Choroid plexus epithelial cell (primary cell): ENCODE data around the gene CPNE9.

ENCODE experiments used
- DNase-seq: peaks from one replicate; pipeline ENCODE4 v3.0.0-alpha.2; 2010; ENCODE audit warnings: low read depth
- H3K4me3 ChIP-seq: 2 replicates; pipeline ENCODE4 v1.5.1; 2011; ENCODE audit warnings: low read depth, mild to moderate bottlenecking, control low read depth, low read length, moderate library complexity
- TF ChIP-seq, protein P1 (sequence below): conservative IDR thresholded peaks from 2 replicates; pipeline ENCODE4 v1.5.1; 2011; ENCODE audit warnings: low read depth, mild to moderate bottlenecking, control low read depth, inconsistent platforms, low read length, moderate library complexity

Gene CPNE9

DNA sequence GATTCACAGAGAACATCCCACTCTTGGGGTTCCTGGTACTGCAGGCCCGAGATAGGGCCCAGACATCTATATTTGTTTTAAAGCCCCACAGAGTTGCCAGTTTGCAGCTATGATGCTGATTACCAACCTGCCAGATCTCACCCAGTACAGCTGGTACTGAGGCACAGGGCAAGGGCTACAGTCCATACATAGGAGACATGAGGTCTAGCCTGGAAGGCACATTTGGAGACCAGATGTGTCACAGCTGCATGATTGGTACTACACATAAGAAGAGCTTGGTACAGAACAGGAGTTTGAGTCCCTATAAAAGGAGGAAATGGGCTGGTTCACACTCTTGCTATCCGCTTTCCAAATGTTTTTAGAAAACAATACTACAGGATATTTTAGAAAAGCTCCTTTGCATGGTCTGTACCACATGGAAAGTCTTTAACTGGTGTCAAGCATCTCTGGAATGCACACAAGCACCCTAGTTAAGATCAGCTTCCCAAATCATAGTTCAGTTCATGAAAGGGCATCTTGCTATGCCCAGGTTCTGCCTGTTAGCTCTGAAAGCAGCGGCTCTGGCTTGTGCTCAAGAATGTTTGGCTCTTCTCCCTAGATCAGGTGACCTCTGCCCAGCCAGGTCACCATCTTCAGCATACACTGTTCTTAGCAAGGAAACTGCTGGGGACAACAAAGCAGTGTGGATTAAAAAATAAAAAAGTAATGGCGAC lies 33.8 kb upstream of the CPNE9 start:
- peak; percentile 48 for DNase-seq
- no peak overlapping the region for H3K4me3 ChIP-seq
- TF ChIP-seq, protein P1, sequence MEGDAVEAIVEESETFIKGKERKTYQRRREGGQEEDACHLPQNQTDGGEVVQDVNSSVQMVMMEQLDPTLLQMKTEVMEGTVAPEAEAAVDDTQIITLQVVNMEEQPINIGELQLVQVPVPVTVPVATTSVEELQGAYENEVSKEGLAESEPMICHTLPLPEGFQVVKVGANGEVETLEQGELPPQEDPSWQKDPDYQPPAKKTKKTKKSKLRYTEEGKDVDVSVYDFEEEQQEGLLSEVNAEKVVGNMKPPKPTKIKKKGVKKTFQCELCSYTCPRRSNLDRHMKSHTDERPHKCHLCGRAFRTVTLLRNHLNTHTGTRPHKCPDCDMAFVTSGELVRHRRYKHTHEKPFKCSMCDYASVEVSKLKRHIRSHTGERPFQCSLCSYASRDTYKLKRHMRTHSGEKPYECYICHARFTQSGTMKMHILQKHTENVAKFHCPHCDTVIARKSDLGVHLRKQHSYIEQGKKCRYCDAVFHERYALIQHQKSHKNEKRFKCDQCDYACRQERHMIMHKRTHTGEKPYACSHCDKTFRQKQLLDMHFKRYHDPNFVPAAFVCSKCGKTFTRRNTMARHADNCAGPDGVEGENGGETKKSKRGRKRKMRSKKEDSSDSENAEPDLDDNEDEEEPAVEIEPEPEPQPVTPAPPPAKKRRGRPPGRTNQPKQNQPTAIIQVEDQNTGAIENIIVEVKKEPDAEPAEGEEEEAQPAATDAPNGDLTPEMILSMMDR: no peak

DNA sequence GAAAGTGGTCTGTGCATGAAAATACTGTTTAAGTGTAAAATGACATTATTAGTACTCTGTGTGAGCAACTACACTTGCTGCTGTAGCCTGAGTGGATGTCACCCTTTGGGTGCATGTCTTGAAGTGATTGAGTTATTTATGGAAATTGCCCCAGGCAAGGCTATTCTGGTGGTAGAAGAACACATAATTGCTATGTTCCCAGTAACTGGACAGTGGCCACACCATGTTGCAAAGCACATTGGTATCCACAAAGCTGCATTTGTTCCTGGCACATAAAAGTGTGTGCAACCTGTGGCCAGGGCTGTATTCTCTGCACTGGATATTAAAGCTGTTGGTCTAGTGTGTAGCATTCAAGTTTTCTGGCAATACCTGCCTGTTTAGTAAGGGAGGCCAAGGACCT lies 30.6 kb upstream of the CPNE9 start:
- DNase-seq: no peak
- no peak overlapping the region for H3K4me3 ChIP-seq
- TF ChIP-seq, protein P1: no peak

GRCh38 chr3:9673752-9674151 lies 29.9 kb upstream of the CPNE9 start:
- no peak for DNase-seq

GRCh38 chr3:9675736-9676290 lies 27.8 kb upstream of the CPNE9 start:
- no peak overlapping the region for H3K4me3 ChIP-seq
- DNase-seq: no peak
- TF ChIP-seq, protein P1: no peak

More at GRCh38 chr3:9673752-9674151, 29.9 kb upstream of the CPNE9 start:
- H3K4me3 ChIP-seq: no peak overlapping the region
- TF ChIP-seq, protein P1: no peak

DNA sequence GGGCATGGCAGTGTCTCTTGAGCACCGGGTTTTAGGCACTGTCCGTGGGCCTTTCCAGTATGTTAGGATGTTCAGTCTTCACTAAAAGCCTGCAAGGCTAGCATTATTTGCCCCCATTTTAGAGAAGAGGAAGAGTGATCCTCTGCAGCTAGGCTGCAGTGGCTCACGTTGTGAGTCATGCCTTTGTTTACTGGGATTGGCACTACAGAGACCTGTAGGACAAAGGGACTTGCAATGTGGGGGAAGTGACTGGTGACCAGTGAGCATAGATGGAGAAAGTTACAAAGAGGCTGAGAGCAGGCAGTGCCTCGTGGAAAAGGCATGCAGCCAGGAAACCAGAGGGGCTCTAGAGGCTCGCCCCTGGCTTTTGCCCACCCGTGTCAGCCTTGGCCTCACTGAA lies 26.8 kb upstream of the CPNE9 start:
- no peak for DNase-seq
- TF ChIP-seq, protein P1: no peak
- H3K4me3 ChIP-seq: no peak overlapping the region

- no peak overlapping the region for H3K4me3 ChIP-seq
- DNase-seq: no peak
- TF ChIP-seq, protein P1: no peak
Observed at GRCh38 chr3:9678493-9678892, 25.1 kb upstream of the CPNE9 start.
